ENCODE results near the gene PERM1.

- TF ChIP-seq CTCF (conservative IDR thresholded peaks at IDR 0.05; ENCODE audit: low read length), result no peak
- no peak for TF ChIP-seq EZH2phosphoT487 (IDR thresholded peaks at IDR 0.05; ENCODE audit: borderline replicate concordance)
Measured at GRCh38 chr1:950268-950667, 31.6 kb downstream of the PERM1 start.

Measured in Loucy (cell line).